ENCODE results near the gene SGTB.

GRCh38 chr5:65728218-65728617 is 6.3 kb upstream of the SGTB start:
- TF ChIP-seq TAF1 (IDR thresholded peaks at IDR 0.05; ENCODE audit: borderline replicate concordance, insufficient read depth, low read length), result no peak
- no peak for TF ChIP-seq POLR2AphosphoS5 (IDR thresholded peaks at IDR 0.05; ENCODE audit: low read depth, low read length)
- no peak for TF ChIP-seq REST (IDR thresholded peaks at IDR 0.05; ENCODE audit: insufficient read depth in 1 of 2, low read depth in 2 of 2, low read length in 2 of 2)
- no peak for TF ChIP-seq SIN3A (IDR thresholded peaks at IDR 0.05; ENCODE audit: borderline replicate concordance, insufficient read depth, low read length)
